SK-N-MC (cell line): ENCODE data around the gene RHBDF2.
A peak's percentile ranks its signal among the peaks of the same experiment; 100 is the strongest.

ENCODE experiments used
- DNase-seq: peaks from one replicate; pipeline ENCODE4 v3.0.0-alpha.2; 2011; ENCODE audit warnings: low read depth, low spot score
- H3K27ac ChIP-seq: fragments of 200-600 bp; sonication (generic); 2 replicates; pipeline ENCODE4 v1.5.1; 2016; ENCODE audit warnings: mixed run types
- H3K36me3 ChIP-seq: fragments of 200-600 bp; sonication (generic); 2 replicates; pipeline ENCODE4 v1.6.1; 2017; ENCODE audit warnings: antibody characterized with exemption, low read length, mixed read lengths; ENCODE audit not compliant: insufficient read depth
- H3K4me3 ChIP-seq: fragments of 200-600 bp; sonication (generic); 2 replicates; pipeline ENCODE4 v1.5.1; 2016
- H3K9ac ChIP-seq: fragments of 200-600 bp; sonication (generic); 2 replicates; pipeline ENCODE4 v1.8.0; 2017; ENCODE audit warnings: mixed run types, mixed read lengths; ENCODE audit not compliant: insufficient read length
- H3K9me3 ChIP-seq: fragments of 200-600 bp; sonication (generic); 2 replicates; pipeline ENCODE4 v1.6.1; 2017; ENCODE audit warnings: low read depth, mild to moderate bottlenecking, antibody characterized with exemption, low read length, moderate library complexity, mixed read lengths
- EZH2 ChIP-seq: fragments of 200-600 bp; sonication (generic); IDR thresholded peaks from one replicate; pipeline ENCODE4 v1.6.1; 2017; ENCODE audit warnings: antibody characterized with exemption
- FOXP2 ChIP-seq: optimal IDR thresholded peaks from 2 replicates; pipeline ENCODE3; 2011; ENCODE audit warnings: mild to moderate bottlenecking, moderate library complexity; ENCODE audit not compliant: insufficient read depth; ENCODE audit errors: extremely low read length, control extremely low read depth
- POLR2AphosphoS5 ChIP-seq: IDR thresholded peaks from 2 replicates; pipeline ENCODE4 v1.6.1; 2012; ENCODE audit warnings: mild to moderate bottlenecking, low read depth, low read length, borderline replicate concordance

RHBDF2 gene

DNA sequence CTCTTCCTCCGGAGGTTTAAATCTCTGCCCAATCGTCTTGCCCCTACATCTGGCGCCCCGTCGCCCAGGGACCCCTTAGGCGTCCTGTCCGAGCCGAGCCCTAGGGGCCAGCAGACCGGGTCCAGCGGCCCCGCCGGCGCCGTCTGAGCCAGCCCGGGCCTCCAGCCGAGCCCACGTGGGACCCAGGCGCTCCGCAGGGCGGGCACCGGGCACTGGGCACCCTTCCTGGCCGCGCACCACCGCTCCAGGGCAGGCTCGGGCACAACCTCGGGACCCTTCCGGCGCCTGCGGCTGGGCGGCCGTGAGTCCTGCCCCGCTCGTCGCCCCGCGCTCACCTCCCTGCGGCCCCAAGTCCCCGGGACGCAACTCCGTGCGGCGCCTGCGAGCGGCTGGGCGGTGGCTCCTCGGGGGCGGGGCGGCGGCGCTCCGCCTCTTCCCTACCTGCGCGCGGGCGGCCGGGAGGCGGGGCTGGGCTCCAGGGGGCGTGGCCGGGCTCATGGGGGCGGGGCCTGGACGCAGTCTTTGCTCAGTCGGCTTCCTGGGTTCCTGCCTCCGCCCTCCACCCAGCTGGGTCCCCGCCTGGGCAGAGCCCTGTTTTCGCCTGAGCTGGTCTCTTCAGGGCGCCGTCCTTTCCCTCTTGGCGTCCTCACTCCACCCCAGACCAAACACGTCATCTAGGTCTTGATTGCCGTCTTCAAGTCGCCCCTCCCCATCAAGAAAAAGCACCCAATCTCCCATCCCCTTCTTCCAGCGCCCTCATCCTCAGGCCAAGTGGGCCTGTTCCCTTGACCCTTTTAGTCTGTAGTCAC lies at the start of gene RHBDF2:
TSS of gene RHBDF2 (minus strand) at position 406 of the 809 bp plus-strand sequence. CDS start 19,899 bp downstream, outside the sequence.
- Histone ChIP-seq H3K9me3 (no peaks in the 10 kb centered on the region), H3K27ac (no peak within 1 kb of the TSS), H3K4me3 (peak within 1 kb of the TSS; percentile 97), H3K36me3 (no peaks in the 10 kb centered on the region), H3K9ac (peak within 1 kb of the TSS; percentile 81)
- no peak for DNase-seq
- TF ChIP-seq FOXP2 (no peak), POLR2AphosphoS5 (peak; percentile 57; the same call in 1 of the 2 replicates)

DNA sequence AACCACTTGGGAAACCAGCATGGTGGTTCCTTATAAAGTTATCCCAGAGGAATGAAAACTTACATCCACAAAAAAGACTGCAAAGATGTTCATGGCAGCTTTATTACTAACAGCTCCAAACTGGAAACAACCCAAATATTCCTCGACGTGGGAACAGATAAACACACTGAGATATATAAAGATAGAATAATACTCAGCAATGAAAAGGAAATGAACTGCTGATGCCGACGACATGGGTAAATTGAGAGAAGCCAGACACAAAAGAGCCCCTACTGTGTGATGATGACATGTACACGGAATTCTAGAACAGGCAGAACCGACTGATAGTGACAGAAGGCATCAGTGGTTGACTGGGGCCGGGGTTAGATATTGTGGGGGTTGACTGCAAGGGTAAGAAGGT lies 48.3 kb upstream of the RHBDF2 start:
- no peak overlapping the region for H3K27ac ChIP-seq
- H3K4me3 ChIP-seq: no peak overlapping the region
- H3K9ac ChIP-seq: no peak overlapping the region
- no peaks in the 10 kb centered on the region for H3K9me3 ChIP-seq
- no peak for TF ChIP-seq EZH2
- TF ChIP-seq POLR2AphosphoS5: no peak
- no peak for TF ChIP-seq FOXP2
- no peak for DNase-seq
- H3K36me3 ChIP-seq: no peaks in the 10 kb centered on the region

DNA sequence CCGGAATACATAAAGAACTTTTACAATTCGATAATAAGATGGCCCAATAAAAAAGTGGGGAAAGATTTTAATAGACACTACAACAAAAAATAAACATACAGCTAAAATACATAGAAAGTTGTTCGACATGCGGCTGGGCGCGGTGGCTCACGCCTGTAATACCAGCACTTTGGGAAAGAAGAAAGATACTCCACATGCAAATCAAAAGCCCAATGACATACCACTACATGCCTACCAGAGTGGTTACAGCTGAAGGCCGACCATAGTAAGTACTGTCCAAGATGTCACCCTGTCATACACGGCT lies 47.9 kb upstream of the RHBDF2 start:
- Histone ChIP-seq H3K36me3 (no peaks in the 10 kb centered on the region), H3K4me3 (no peak overlapping the region), H3K27ac (0 out of 2 replicates have a peak overlapping the region, but pooled peaks have one; percentile 19), H3K9ac (no peak overlapping the region), H3K9me3 (no peaks in the 10 kb centered on the region)
- TF ChIP-seq FOXP2: no peak
- no peak for TF ChIP-seq POLR2AphosphoS5
- TF ChIP-seq EZH2: no peak
- no peak for DNase-seq

DNA sequence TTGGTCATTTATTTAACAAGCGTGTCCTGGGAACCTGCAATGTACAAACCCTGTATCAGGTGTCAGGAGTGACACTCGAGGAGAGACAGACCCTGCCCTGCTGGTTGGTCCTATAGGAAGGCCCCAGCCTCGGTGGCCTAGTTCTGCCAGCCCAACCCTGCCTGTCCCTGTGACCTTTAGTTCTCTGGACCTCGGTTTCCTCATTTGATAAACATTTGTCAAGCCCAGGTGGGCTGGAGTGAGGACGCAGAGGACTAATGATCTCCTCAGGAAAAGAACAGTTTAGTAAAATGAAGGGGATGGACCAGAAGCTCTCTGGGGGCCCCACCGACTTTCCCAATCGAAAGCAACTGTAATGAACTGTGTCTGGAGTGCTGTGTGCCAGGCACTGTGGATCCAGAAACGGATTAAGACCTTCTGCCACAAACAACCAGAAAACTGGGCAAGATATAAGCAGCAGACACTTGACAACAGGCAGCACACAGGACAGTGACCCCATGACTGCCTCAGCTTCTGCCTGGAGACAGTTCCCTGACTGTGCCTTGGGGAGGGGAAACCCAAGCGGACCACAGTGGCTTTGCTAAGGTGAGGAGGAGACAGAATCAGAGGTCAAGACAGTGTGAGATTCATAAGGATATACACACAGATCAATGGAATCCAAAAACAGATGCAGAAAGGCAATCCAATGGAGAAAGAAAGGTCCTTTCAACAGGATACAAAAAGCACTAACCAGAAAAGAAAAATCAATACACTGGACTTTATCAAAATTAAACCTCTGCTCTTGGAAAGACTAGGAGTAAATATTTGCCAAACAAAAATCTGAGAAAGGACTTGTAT lies 47.4 kb upstream of the RHBDF2 start:
- Histone ChIP-seq H3K9me3 (no peaks in the 10 kb centered on the region), H3K27ac (0 out of 2 replicates have a peak overlapping the region, but pooled peaks have one; percentile 19), H3K36me3 (no peaks in the 10 kb centered on the region), H3K9ac (no peak overlapping the region), H3K4me3 (no peak overlapping the region)
- no peak for TF ChIP-seq EZH2
- no peak for DNase-seq

DNA sequence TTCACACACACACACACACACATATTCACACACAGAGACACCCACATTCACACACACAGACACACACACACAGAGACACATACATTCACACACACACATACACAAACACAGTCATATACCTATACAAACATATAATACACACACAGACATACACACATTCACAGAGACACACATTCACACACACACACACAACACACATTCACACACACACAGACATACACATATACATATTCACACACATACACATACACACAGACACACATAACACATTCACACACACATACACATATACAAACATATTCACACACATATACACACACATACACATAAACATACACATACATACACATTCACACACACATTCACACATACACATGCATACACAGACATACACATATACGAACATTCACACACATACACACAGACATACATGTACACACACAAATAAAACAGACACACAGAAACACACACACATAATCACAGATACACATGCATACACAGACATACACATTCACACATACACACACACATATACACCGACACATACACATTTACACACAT lies 46.5 kb upstream of the RHBDF2 start:
- no peak for DNase-seq
- no peak for TF ChIP-seq POLR2AphosphoS5
- TF ChIP-seq EZH2: no peak
- no peak for TF ChIP-seq FOXP2
- Histone ChIP-seq H3K9me3 (no peaks in the 10 kb centered on the region), H3K4me3 (no peak overlapping the region), H3K36me3 (no peaks in the 10 kb centered on the region), H3K9ac (no peak overlapping the region), H3K27ac (no peak overlapping the region)

DNA sequence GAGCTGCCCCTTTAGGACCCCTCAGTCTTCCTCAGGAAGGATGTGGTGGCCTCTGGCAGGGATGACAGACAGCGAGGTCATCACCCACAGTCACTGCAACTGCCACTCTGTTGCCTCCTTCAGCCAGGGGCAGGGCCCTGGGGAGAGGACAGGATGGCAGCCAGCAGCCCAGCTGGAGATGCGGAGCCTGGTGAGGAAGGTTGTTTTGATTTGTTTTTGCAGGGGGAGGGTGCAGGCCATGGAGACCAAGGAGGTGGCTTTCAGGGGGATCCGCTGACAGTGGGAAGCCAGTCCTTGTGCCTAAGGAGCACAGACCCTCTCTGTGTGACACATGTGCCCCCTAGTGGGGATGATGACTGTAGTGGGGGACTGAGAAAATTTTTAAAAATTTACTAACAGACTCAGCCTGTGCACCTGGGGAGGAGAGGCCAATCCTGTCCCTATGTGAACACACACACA lies 46.0 kb upstream of the RHBDF2 start:
- no peak overlapping the region for H3K9ac ChIP-seq
- no peak overlapping the region for H3K27ac ChIP-seq
- no peaks in the 10 kb centered on the region for H3K36me3 ChIP-seq
- peak; percentile 57 for DNase-seq
- no peak overlapping the region for H3K4me3 ChIP-seq
- no peaks in the 10 kb centered on the region for H3K9me3 ChIP-seq
- TF ChIP-seq FOXP2 (no peak), EZH2 (no peak), POLR2AphosphoS5 (no peak)

DNA sequence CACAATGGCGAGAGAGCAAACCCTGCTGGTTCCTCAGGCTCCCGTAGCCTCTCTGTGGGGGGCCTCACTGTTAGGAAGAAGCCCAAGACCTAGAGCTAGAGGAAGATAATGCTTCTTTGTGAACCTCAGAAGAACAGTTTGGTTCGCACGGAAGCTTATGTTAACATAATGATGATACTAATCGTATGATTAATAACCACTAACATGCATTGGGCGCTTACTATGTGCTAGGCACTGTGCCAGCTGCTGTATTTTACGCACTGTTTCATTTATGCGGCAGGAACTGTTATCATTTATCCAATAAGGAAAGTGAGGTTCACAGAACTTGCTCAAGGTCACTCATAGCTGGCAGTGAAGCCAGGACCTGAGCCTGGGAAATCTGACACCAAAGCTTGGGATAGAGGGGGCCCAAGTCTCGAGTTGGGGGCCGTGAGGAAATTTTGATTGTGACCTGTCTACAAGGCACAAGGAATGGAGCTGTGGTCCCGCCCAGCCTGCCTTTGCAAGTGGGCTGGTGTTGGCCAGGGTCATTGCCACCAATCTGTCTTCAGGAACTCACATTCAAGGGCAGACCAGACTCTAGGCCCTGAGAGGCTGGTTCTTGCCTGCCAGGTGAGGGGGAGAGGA lies 45.4 kb upstream of the RHBDF2 start:
- H3K36me3 ChIP-seq: no peaks in the 10 kb centered on the region
- no peak overlapping the region for H3K9ac ChIP-seq
- TF ChIP-seq POLR2AphosphoS5: no peak
- TF ChIP-seq FOXP2: no peak
- TF ChIP-seq EZH2: no peak
- no peaks in the 10 kb centered on the region for H3K9me3 ChIP-seq
- H3K27ac ChIP-seq: no peak overlapping the region
- no peak for DNase-seq
- H3K4me3 ChIP-seq: peak overlapping the region; percentile 10; the same call in 1 of the 2 replicates

DNA sequence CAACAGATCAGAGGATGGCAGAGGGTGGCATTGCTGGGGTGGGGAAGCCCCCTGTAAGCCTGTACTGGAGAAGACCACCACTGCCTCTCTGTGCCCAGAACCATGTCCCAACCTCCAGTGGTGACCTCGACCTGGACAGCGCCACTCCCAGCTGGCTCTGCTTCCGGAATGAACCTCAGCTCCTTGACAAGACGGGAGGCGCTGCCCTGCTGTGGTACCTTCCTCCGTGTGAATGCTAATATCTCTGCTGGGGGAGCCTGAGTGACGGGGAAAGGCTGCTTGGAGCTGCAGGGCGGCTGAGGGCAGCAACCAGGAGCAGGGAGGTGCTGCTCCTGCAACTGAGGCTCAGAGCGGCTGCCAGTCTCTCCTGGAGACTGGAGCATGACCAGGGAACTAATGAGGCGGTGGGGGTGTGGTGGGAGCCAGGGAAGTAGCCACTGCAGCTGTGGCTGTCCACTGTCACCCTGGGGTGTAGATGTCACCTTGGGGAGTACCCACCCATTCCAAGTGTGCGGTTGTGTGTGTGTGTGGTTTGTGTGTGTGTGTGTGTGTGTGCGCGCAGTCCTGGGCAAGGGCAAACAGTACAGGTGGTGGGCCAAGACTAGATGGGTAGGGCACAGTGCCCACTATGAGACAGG lies 44.8 kb upstream of the RHBDF2 start:
- no peak overlapping the region for H3K27ac ChIP-seq
- no peaks in the 10 kb centered on the region for H3K36me3 ChIP-seq
- H3K4me3 ChIP-seq: no peak overlapping the region
- no peak for DNase-seq
- H3K9ac ChIP-seq: no peak overlapping the region
- no peak for TF ChIP-seq POLR2AphosphoS5
- no peak for TF ChIP-seq EZH2
- TF ChIP-seq FOXP2: no peak
- no peaks in the 10 kb centered on the region for H3K9me3 ChIP-seq
